ENCODE measurements around the gene SIK2.

Gene SIK2

GRCh38 chr11:111624608-111625007 lies 22.4 kb downstream of the SIK2 start:
- DNase-seq (ENCODE audit: low spot score): no peak
- TF ChIP-seq CTCF (IDR thresholded peaks at IDR 0.05; ENCODE audit: borderline replicate concordance, control extremely low read depth, extremely low read depth, insufficient read depth, missing control alignments): no peak
- in situ Hi-C loops (cut with MboI; ENCODE audit: low sequenced_read_pairs, unreplicated experiment): no loop called here

GRCh38 chr11:111627591-111627990 lies 25.3 kb downstream of the SIK2 start:
- in situ Hi-C loops (cut with MboI; ENCODE audit: low sequenced_read_pairs, unreplicated experiment): no loop called here
- no peak for TF ChIP-seq CTCF (IDR thresholded peaks at IDR 0.05; ENCODE audit: borderline replicate concordance, control extremely low read depth, extremely low read depth, insufficient read depth, missing control alignments)

GRCh38 chr11:111629499-111629898 lies 27.2 kb downstream of the SIK2 start:
- no peak for TF ChIP-seq CTCF (IDR thresholded peaks at IDR 0.05; ENCODE audit: borderline replicate concordance, control extremely low read depth, extremely low read depth, insufficient read depth, missing control alignments)
- DNase-seq (ENCODE audit: low spot score): no peak
- in situ Hi-C loops (cut with MboI; ENCODE audit: low sequenced_read_pairs, unreplicated experiment): no loop called here

More at GRCh38 chr11:111627591-111627990, 25.3 kb downstream of the SIK2 start:
- no peak for DNase-seq (ENCODE audit: low spot score)

- no peak for TF ChIP-seq CTCF (IDR thresholded peaks at IDR 0.05; ENCODE audit: borderline replicate concordance, control extremely low read depth, extremely low read depth, insufficient read depth, missing control alignments)
- in situ Hi-C loops (cut with MboI; ENCODE audit: low sequenced_read_pairs, unreplicated experiment): no loop called here
- DNase-seq (ENCODE audit: low spot score): no peak
Observed at GRCh38 chr11:111631024-111631665, 28.9 kb downstream of the SIK2 start.

GRCh38 chr11:111631666-111632039 lies 29.4 kb downstream of the SIK2 start:
- no peak for TF ChIP-seq CTCF (IDR thresholded peaks at IDR 0.05; ENCODE audit: borderline replicate concordance, control extremely low read depth, extremely low read depth, insufficient read depth, missing control alignments)
- in situ Hi-C loops (cut with MboI; ENCODE audit: low sequenced_read_pairs, unreplicated experiment): no loop called here
- no peak for DNase-seq (ENCODE audit: low spot score)

GRCh38 chr11:111632516-111633220 lies 30.4 kb downstream of the SIK2 start:
- no peak for DNase-seq (ENCODE audit: low spot score)
- in situ Hi-C loops (cut with MboI; ENCODE audit: low sequenced_read_pairs, unreplicated experiment): no loop called here
- no peak for TF ChIP-seq CTCF (IDR thresholded peaks at IDR 0.05; ENCODE audit: borderline replicate concordance, control extremely low read depth, extremely low read depth, insufficient read depth, missing control alignments)
